ENCODE results near the gene TMA7B. TPM values are rescaled to one million over a fixed set of nuclear protein-coding genes. Genes with fewer than 3 reads are reported as not detected.

TMA7B gene
- total RNA-seq, 3 donors from 2014 or later (not counting 1 experiment from before 2014, with no cell fraction given), result 2.6 to 8.7 (median 6.7) TPM

GRCh38 chr22:39980596-39980995 is 20.4 kb downstream of the TMA7B start:
- intact Hi-C loops (cut with micrococcal nuclease), result no loop called here

GRCh38 chr22:39983346-39983745 is 23.1 kb downstream of the TMA7B start:
- no peaks in the 10 kb centered on the region for H3K4me1 ChIP-seq (ENCODE audit: control insufficient read depth, insufficient read depth, low read length)
- WGBS (ENCODE audit: insufficient coverage), result 94% methylated on average over 4 of the region's 4 CpGs
- intact Hi-C loops (cut with micrococcal nuclease), result no loop called here
- Mint-ChIP-seq H3K4me1 (peaks cover 0 to 15% of the 10 kb centered on the region in 2 donors), H3K9me3 (no peaks in the 10 kb centered on the region), H3K4me3 (no peak overlapping the region), H3K36me3 (no peaks in the 10 kb centered on the region), H3K27me3 (ENCODE audit: low read depth in 2 of 2) (peaks cover 0 to 3% of the 10 kb centered on the region in 2 donors), H3K27ac (no peak overlapping the region)
- DNase-seq (no peak), ATAC-seq (no peak)
- H3K9me3 ChIP-seq (ENCODE audit: control insufficient read depth, insufficient read depth, low read length), result no peaks in the 10 kb centered on the region
- H3K4me3 ChIP-seq (ENCODE audit: low read length), result no peak overlapping the region
- H3K36me3 ChIP-seq (ENCODE audit: control insufficient read depth, insufficient read depth, low read length), result no peaks in the 10 kb centered on the region
- H3K27me3 ChIP-seq (ENCODE audit: control insufficient read depth, insufficient read depth, low read length), result no peaks in the 10 kb centered on the region
- TF ChIP-seq CTCF (IDR thresholded peaks at IDR 0.05), result no peak
- H3K27ac ChIP-seq (ENCODE audit: low read length), result no peak overlapping the region

More at GRCh38 chr22:39980596-39980995, 20.4 kb downstream of the TMA7B start:
- ATAC-seq, result no peak
- Histone ChIP-seq H3K4me3 (ENCODE audit: low read length) (no peak overlapping the region), H3K4me1 (ENCODE audit: control insufficient read depth, insufficient read depth, low read length) (no peaks in the 10 kb centered on the region), H3K27ac (ENCODE audit: low read length) (no peak overlapping the region), H3K36me3 (ENCODE audit: control insufficient read depth, insufficient read depth, low read length) (no peaks in the 10 kb centered on the region), H3K27me3 (ENCODE audit: control insufficient read depth, insufficient read depth, low read length) (no peaks in the 10 kb centered on the region), H3K9me3 (ENCODE audit: control insufficient read depth, insufficient read depth, low read length) (no peaks in the 10 kb centered on the region)
- no peak for DNase-seq
- Mint-ChIP-seq H3K4me1 (peaks cover 0 to 17% of the 10 kb centered on the region in 2 donors), H3K27ac (no peak overlapping the region), H3K36me3 (no peaks in the 10 kb centered on the region), H3K9me3 (no peaks in the 10 kb centered on the region), H3K27me3 (ENCODE audit: low read depth in 2 of 2) (no peaks in the 10 kb centered on the region), H3K4me3 (no peak overlapping the region)
- 91% methylated on average over 6 of the region's 6 CpGs for WGBS (ENCODE audit: insufficient coverage)
- no peak for TF ChIP-seq CTCF (IDR thresholded peaks at IDR 0.05)

GRCh38 chr22:39984006-39984405 is 23.8 kb downstream of the TMA7B start:
- peaks cover 0 to 19% of the 10 kb centered on the region in 2 donors for H3K4me1 Mint-ChIP-seq
- intact Hi-C loops (cut with micrococcal nuclease), result no loop called here

More at GRCh38 chr22:39984006-39984405, 23.8 kb downstream of the TMA7B start:
- Histone ChIP-seq H3K4me3 (ENCODE audit: low read length) (no peak overlapping the region), H3K27me3 (ENCODE audit: control insufficient read depth, insufficient read depth, low read length) (no peaks in the 10 kb centered on the region), H3K4me1 (ENCODE audit: control insufficient read depth, insufficient read depth, low read length) (no peaks in the 10 kb centered on the region), H3K36me3 (ENCODE audit: control insufficient read depth, insufficient read depth, low read length) (no peaks in the 10 kb centered on the region), H3K9me3 (ENCODE audit: control insufficient read depth, insufficient read depth, low read length) (no peaks in the 10 kb centered on the region), H3K27ac (ENCODE audit: low read length) (no peak overlapping the region)
- H3K9me3 Mint-ChIP-seq, result no peaks in the 10 kb centered on the region
- no peaks in the 10 kb centered on the region for H3K36me3 Mint-ChIP-seq
- peaks cover 0 to 9% of the 10 kb centered on the region in 2 donors for H3K27me3 Mint-ChIP-seq (ENCODE audit: low read depth in 2 of 2)
- ATAC-seq, result no peak
- TF ChIP-seq CTCF (IDR thresholded peaks at IDR 0.05), result no peak
- no peak for DNase-seq
- no peak overlapping the region for H3K4me3 Mint-ChIP-seq
- WGBS (ENCODE audit: insufficient coverage), result 86% methylated on average over 2 of the region's 2 CpGs
- H3K27ac Mint-ChIP-seq, result no peak overlapping the region

Measured in natural killer cell (primary cell).